HG03025 (cell line): Measurements from ENCODE around the gene TACR3.
"Not testable (repeated sequence)": the region's sequence is repeated elsewhere in the genome, so short reads cannot be mapped to it uniquely, and the experiment has no call there.

Source experiments
- ATAC-seq: cut with Tn5 transposase; IDR thresholded peaks from one replicate; pipeline ENCODE4 v1.9.1; 2021; ENCODE audit warnings: mild to moderate bottlenecking, moderate library complexity; ENCODE audit not compliant: unreplicated experiment, low FRiP score

The TACR3 gene

GRCh38 chr4:103719830-103720207 lies at the start of gene TACR3:
TSS of gene TACR3 (minus strand) at chr4:103719985. CDS start at chr4:103719675, 310 bp downstream.
- no peak for ATAC-seq

- ATAC-seq = no peak
These were observed 37.8 kb upstream of the TACR3 start for GRCh38 chr4:103757631-103758030.

- ATAC-seq = no peak
These were observed 37.0 kb upstream of the TACR3 start for GRCh38 chr4:103756741-103757140.

- no peak for ATAC-seq
These were observed 35.1 kb upstream of the TACR3 start for GRCh38 chr4:103754844-103755243.

- no peak for ATAC-seq
These were observed 34.3 kb upstream of the TACR3 start for GRCh38 chr4:103753868-103754653.

GRCh38 chr4:103723150-103723549 lies 3.4 kb upstream of the TACR3 start:
- ATAC-seq = not testable (repeated sequence)

- ATAC-seq = no peak
These were observed 1.5 kb upstream of the TACR3 start for GRCh38 chr4:103721251-103721650.

GRCh38 chr4:103720661-103721060 lies 876 bp upstream of the TACR3 start:
- ATAC-seq = no peak

GRCh38 chr4:103719105-103719829 lies 518 bp downstream of the TACR3 start:
- ATAC-seq = no peak

GRCh38 chr4:103692615-103693014 lies 27.2 kb downstream of the TACR3 start:
- ATAC-seq = no peak

- no peak for ATAC-seq
These were observed 45.8 kb downstream of the TACR3 start for GRCh38 chr4:103673983-103674382.

- not testable (repeated sequence) for ATAC-seq
These were observed 53.0 kb downstream of the TACR3 start for GRCh38 chr4:103666764-103667163.

GRCh38 chr4:103664436-103665075 lies 55.2 kb downstream of the TACR3 start:
- no peak for ATAC-seq

GRCh38 chr4:103648541-103648940 lies 71.2 kb downstream of the TACR3 start:
- no peak for ATAC-seq

GRCh38 chr4:103645991-103646390 lies 73.8 kb downstream of the TACR3 start:
- no peak for ATAC-seq

- no peak for ATAC-seq
These were observed 85.5 kb downstream of the TACR3 start for GRCh38 chr4:103634236-103634635.

GRCh38 chr4:103626296-103626695 lies 93.5 kb downstream of the TACR3 start:
- no peak for ATAC-seq

GRCh38 chr4:103591841-103592240 lies 127.9 kb downstream of the TACR3 start:
- ATAC-seq = no peak

- no peak for ATAC-seq
These were observed 152.2 kb downstream of the TACR3 start for GRCh38 chr4:103567591-103567990.

GRCh38 chr4:103559178-103559577 lies 160.6 kb downstream of the TACR3 start:
- ATAC-seq = not testable (repeated sequence)
